Measurements from ENCODE around the gene QKI.

Gene QKI

DNA sequence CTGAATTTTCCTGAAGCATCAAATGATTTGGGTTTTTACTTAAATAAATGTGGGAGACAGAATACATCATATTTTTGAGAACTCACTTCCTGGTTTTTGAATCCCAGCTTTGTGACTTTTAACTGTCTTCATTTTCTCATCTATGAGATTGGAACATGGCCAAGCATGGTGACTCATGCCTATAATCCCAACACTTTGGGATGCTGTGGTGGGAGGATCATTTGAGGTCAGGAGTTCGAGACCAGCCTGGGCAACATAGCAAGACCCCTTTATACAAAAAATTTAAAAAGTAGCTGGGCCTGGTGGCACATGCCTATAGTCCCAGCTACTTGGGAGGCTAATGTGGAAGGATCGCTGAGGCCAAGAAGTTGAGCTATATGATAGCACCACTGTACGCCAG lies 122.3 kb downstream of the QKI start:
- H4K20me1 ChIP-seq (ENCODE audit: insufficient read depth, low read length): peaks cover 11% of the 10 kb centered on the region; the same call in 1 of the 2 replicates
- H3K27ac ChIP-seq (ENCODE audit: low read length): no peak overlapping the region
- H3K4me2 ChIP-seq (ENCODE audit: insufficient read depth, low read length): no peak overlapping the region
- H3K79me2 ChIP-seq (ENCODE audit: insufficient read depth, low read length): peaks cover 13% of the 10 kb centered on the region; the same call in 1 of the 2 replicates
- no peak overlapping the region for H2AFZ ChIP-seq (ENCODE audit: low read depth, low read length)
- H3K9ac ChIP-seq (ENCODE audit: low read depth, low read length): no peak overlapping the region
- H3K27me3 ChIP-seq (ENCODE audit: insufficient read depth, low read length, poor library complexity): no peaks in the 10 kb centered on the region
- H3K4me3 ChIP-seq (ENCODE audit: low read depth in 1 of 2, low read length in 2 of 2): no peak overlapping the region
- no peak for TF ChIP-seq EZH2 (IDR thresholded peaks at IDR 0.05; ENCODE audit: borderline replicate concordance, low read depth, low read length, severe bottlenecking)
- TF ChIP-seq, protein P1, sequence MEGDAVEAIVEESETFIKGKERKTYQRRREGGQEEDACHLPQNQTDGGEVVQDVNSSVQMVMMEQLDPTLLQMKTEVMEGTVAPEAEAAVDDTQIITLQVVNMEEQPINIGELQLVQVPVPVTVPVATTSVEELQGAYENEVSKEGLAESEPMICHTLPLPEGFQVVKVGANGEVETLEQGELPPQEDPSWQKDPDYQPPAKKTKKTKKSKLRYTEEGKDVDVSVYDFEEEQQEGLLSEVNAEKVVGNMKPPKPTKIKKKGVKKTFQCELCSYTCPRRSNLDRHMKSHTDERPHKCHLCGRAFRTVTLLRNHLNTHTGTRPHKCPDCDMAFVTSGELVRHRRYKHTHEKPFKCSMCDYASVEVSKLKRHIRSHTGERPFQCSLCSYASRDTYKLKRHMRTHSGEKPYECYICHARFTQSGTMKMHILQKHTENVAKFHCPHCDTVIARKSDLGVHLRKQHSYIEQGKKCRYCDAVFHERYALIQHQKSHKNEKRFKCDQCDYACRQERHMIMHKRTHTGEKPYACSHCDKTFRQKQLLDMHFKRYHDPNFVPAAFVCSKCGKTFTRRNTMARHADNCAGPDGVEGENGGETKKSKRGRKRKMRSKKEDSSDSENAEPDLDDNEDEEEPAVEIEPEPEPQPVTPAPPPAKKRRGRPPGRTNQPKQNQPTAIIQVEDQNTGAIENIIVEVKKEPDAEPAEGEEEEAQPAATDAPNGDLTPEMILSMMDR (IDR thresholded peaks at IDR 0.05; ENCODE audit: borderline replicate concordance, extremely low read depth, low read length, poor library complexity, severe bottlenecking): no peak
- peaks cover 3% of the 10 kb centered on the region; the same call in 1 of the 2 replicates for H3K36me3 ChIP-seq (ENCODE audit: insufficient read depth, low read length)
- no peaks in the 10 kb centered on the region for H3K4me1 ChIP-seq (ENCODE audit: insufficient read depth, low read length)
- H3K9me3 ChIP-seq (ENCODE audit: insufficient read depth, low read length, severe bottlenecking): no peaks in the 10 kb centered on the region
- no peak for ATAC-seq (ENCODE audit: insufficient read depth, low read depth)
- DNase-seq: no peak

GRCh38 chr6:163538331-163538730 lies 123.8 kb downstream of the QKI start:
- H3K27me3 ChIP-seq (ENCODE audit: insufficient read depth, low read length, poor library complexity): no peaks in the 10 kb centered on the region
- H3K27ac ChIP-seq (ENCODE audit: low read length): no peak overlapping the region
- H3K36me3 ChIP-seq (ENCODE audit: insufficient read depth, low read length): peaks cover 3% of the 10 kb centered on the region; the same call in 1 of the 2 replicates
- no peak for DNase-seq
- peaks cover 6% of the 10 kb centered on the region; the same call in 1 of the 2 replicates for H3K79me2 ChIP-seq (ENCODE audit: insufficient read depth, low read length)
- no peak overlapping the region for H2AFZ ChIP-seq (ENCODE audit: low read depth, low read length)
- no peaks in the 10 kb centered on the region for H3K4me1 ChIP-seq (ENCODE audit: insufficient read depth, low read length)
- H3K4me3 ChIP-seq (ENCODE audit: low read depth in 1 of 2, low read length in 2 of 2): no peak overlapping the region
- TF ChIP-seq, protein P1 (IDR thresholded peaks at IDR 0.05; ENCODE audit: borderline replicate concordance, extremely low read depth, low read length, poor library complexity, severe bottlenecking): no peak
- TF ChIP-seq EZH2 (IDR thresholded peaks at IDR 0.05; ENCODE audit: borderline replicate concordance, low read depth, low read length, severe bottlenecking): no peak
- H3K9me3 ChIP-seq (ENCODE audit: insufficient read depth, low read length, severe bottlenecking): no peaks in the 10 kb centered on the region
- H3K4me2 ChIP-seq (ENCODE audit: insufficient read depth, low read length): no peak overlapping the region
- H4K20me1 ChIP-seq (ENCODE audit: insufficient read depth, low read length): peaks cover 6% of the 10 kb centered on the region; the same call in 1 of the 2 replicates
- no peak for ATAC-seq (ENCODE audit: insufficient read depth, low read depth)
- H3K9ac ChIP-seq (ENCODE audit: low read depth, low read length): no peak overlapping the region

- no peak for TF ChIP-seq EZH2 (IDR thresholded peaks at IDR 0.05; ENCODE audit: borderline replicate concordance, low read depth, low read length, severe bottlenecking)
- TF ChIP-seq, protein P1 (IDR thresholded peaks at IDR 0.05; ENCODE audit: borderline replicate concordance, extremely low read depth, low read length, poor library complexity, severe bottlenecking): no peak
- H3K4me1 ChIP-seq (ENCODE audit: insufficient read depth, low read length): no peaks in the 10 kb centered on the region
- no peak overlapping the region for H3K4me2 ChIP-seq (ENCODE audit: insufficient read depth, low read length)
- H3K27me3 ChIP-seq (ENCODE audit: insufficient read depth, low read length, poor library complexity): no peaks in the 10 kb centered on the region
- DNase-seq (no peak), ATAC-seq (ENCODE audit: insufficient read depth, low read depth) (no peak)
- peaks cover 3% of the 10 kb centered on the region; the same call in 1 of the 2 replicates for H3K36me3 ChIP-seq (ENCODE audit: insufficient read depth, low read length)
- no peak overlapping the region for H3K27ac ChIP-seq (ENCODE audit: low read length)
- no peak overlapping the region for H3K4me3 ChIP-seq (ENCODE audit: low read depth in 1 of 2, low read length in 2 of 2)
- 0 out of 2 replicates have a peak, but pooled peaks cover 2% of the 10 kb centered on the region for H4K20me1 ChIP-seq (ENCODE audit: insufficient read depth, low read length)
- no peak overlapping the region for H3K9ac ChIP-seq (ENCODE audit: low read depth, low read length)
- H3K9me3 ChIP-seq (ENCODE audit: insufficient read depth, low read length, severe bottlenecking): no peaks in the 10 kb centered on the region
- no peak overlapping the region for H2AFZ ChIP-seq (ENCODE audit: low read depth, low read length)
- peaks cover 4% of the 10 kb centered on the region; the same call in 1 of the 2 replicates for H3K79me2 ChIP-seq (ENCODE audit: insufficient read depth, low read length)
These were observed 124.7 kb downstream of the QKI start for GRCh38 chr6:163539101-163539762.

Measured in DND-41 (cell line).